HL-60 (cell line): ENCODE results near the gene NINJ2.

Experiments used
- GABPA ChIP-seq: IDR thresholded peaks from 2 replicates; pipeline ENCODE4 v1.6.1; 2012; ENCODE audit warnings: low read depth
- POLR2AphosphoS5 ChIP-seq: IDR thresholded peaks from 2 replicates; pipeline ENCODE4 v1.6.1; 2012; ENCODE audit warnings: low read depth
- SPI1 ChIP-seq: IDR thresholded peaks from 2 replicates; pipeline ENCODE4 v1.6.1; 2012; ENCODE audit warnings: low read depth, mild to moderate bottlenecking, borderline replicate concordance
- TF ChIP-seq, protein P1 (sequence below): IDR thresholded peaks from 2 replicates; pipeline ENCODE4 v1.6.1; 2012; ENCODE audit warnings: low read depth; ENCODE audit not compliant: insufficient replicate concordance
- TF ChIP-seq, protein P2 (sequence below): IDR thresholded peaks from one replicate; pipeline ENCODE4 v1.5.1; 2011; ENCODE audit warnings: low read length, control low read depth, inconsistent platforms; ENCODE audit not compliant: insufficient read depth

DNA sequence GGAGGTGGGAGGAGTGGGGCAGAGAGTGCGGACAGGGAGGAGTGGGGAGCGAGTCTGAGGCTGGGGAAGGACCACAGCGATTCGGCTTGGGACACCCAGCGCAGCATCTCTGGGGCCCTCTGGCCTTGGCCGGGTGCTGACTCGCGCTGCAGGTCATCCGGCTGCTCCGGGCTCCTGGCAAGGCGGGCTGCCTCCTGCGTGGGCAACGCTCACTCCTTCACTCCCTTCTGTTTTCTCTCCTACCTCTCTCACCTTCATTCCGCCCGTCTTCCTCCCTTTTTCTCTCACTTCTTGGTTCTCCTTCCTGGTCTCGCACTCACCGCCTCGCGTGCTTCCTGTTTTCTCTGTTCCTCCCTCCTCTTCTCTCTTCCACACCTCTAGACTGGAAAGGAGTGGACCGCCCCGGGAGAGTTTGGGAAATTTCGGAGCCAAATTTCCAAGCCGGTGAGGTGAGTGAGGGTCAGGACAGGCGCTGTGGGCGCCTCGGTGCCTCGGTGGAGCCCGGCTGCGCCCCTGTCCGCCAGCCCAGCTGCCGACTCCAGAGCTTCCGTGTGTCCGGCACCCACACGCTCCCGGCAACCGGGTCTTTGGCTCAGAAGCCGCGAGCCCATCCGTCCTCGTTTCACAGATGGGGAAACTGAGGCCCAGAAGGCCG, 116.9 kb downstream of the NINJ2 start:
- TF ChIP-seq, protein P1, sequence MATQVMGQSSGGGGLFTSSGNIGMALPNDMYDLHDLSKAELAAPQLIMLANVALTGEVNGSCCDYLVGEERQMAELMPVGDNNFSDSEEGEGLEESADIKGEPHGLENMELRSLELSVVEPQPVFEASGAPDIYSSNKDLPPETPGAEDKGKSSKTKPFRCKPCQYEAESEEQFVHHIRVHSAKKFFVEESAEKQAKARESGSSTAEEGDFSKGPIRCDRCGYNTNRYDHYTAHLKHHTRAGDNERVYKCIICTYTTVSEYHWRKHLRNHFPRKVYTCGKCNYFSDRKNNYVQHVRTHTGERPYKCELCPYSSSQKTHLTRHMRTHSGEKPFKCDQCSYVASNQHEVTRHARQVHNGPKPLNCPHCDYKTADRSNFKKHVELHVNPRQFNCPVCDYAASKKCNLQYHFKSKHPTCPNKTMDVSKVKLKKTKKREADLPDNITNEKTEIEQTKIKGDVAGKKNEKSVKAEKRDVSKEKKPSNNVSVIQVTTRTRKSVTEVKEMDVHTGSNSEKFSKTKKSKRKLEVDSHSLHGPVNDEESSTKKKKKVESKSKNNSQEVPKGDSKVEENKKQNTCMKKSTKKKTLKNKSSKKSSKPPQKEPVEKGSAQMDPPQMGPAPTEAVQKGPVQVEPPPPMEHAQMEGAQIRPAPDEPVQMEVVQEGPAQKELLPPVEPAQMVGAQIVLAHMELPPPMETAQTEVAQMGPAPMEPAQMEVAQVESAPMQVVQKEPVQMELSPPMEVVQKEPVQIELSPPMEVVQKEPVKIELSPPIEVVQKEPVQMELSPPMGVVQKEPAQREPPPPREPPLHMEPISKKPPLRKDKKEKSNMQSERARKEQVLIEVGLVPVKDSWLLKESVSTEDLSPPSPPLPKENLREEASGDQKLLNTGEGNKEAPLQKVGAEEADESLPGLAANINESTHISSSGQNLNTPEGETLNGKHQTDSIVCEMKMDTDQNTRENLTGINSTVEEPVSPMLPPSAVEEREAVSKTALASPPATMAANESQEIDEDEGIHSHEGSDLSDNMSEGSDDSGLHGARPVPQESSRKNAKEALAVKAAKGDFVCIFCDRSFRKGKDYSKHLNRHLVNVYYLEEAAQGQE = no peak
- TF ChIP-seq, protein P2, sequence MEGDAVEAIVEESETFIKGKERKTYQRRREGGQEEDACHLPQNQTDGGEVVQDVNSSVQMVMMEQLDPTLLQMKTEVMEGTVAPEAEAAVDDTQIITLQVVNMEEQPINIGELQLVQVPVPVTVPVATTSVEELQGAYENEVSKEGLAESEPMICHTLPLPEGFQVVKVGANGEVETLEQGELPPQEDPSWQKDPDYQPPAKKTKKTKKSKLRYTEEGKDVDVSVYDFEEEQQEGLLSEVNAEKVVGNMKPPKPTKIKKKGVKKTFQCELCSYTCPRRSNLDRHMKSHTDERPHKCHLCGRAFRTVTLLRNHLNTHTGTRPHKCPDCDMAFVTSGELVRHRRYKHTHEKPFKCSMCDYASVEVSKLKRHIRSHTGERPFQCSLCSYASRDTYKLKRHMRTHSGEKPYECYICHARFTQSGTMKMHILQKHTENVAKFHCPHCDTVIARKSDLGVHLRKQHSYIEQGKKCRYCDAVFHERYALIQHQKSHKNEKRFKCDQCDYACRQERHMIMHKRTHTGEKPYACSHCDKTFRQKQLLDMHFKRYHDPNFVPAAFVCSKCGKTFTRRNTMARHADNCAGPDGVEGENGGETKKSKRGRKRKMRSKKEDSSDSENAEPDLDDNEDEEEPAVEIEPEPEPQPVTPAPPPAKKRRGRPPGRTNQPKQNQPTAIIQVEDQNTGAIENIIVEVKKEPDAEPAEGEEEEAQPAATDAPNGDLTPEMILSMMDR = no peak
- TF ChIP-seq GABPA = no peak
- TF ChIP-seq POLR2AphosphoS5 = no peak
- peak; percentile 73; the same call in 1 of the 2 replicates for TF ChIP-seq SPI1
